Skeletal muscle tissue (tissue), 4 donors: ENCODE results near the gene B4GALT5. TPM values are rescaled to one million over a fixed set of nuclear protein-coding genes. Genes with fewer than 3 reads are reported as not detected.
"Not testable (repeated sequence)": the region's sequence is repeated elsewhere in the genome, so short reads cannot be mapped to it uniquely, and the experiment has no call there.

Experiments used
- H3K27ac ChIP-seq: one replicate; pipeline ENCODE4 v1.7.0; 2013; ENCODE audit warnings: mild to moderate bottlenecking, low read depth, low read length, inconsistent platforms
- H3K27me3 ChIP-seq, 3 donors: one replicate each; pipeline ENCODE4 v1.7.0; 2013; ENCODE audit warnings: low read length in 3 of 3; ENCODE audit not compliant: control insufficient read depth in 3 of 3, insufficient read depth in 3 of 3
- H3K36me3 ChIP-seq, 3 donors: one replicate each; pipeline ENCODE4 v1.7.0; 2013; ENCODE audit warnings: low read length in 3 of 3; ENCODE audit not compliant: control insufficient read depth in 3 of 3, insufficient read depth in 3 of 3
- H3K4me1 ChIP-seq, 3 donors: one replicate each; pipeline ENCODE4 v1.7.0; 2013; ENCODE audit warnings: low read length in 3 of 3, mild to moderate bottlenecking in 3 of 3; ENCODE audit not compliant: control insufficient read depth in 3 of 3, insufficient read depth in 3 of 3
- H3K4me3 ChIP-seq, 3 donors: one replicate each; pipeline ENCODE4 v1.7.0; 2013; ENCODE audit warnings: low read length in 3 of 3
- H3K9ac ChIP-seq, 3 donors: one replicate each; pipeline ENCODE4 v1.7.0; 2013; ENCODE audit warnings: low read length in 3 of 3, mild to moderate bottlenecking in 3 of 3, moderate library complexity in 2 of 3, low read depth in 1 of 3
- H3K9me3 ChIP-seq, 3 donors: one replicate each; pipeline ENCODE4 v1.7.0; 2013; ENCODE audit warnings: low read length in 3 of 3; ENCODE audit not compliant: control insufficient read depth in 3 of 3
- total RNA-seq: library from RNA; depleted of rRNA; stranded (reverse); fragments of >200 nt; gene quantifications from one replicate; pipeline ENCODE4 v1.2.3, GENCODE V29; 2014
- donor health status: Osteomylitis.

B4GALT5 gene
- total RNA-seq, 1 donor from 2014 or later, result 14.6 TPM

- H3K4me1 ChIP-seq, result peaks cover 32 to 55% (median 33%) of the 10 kb centered on the region in 3 donors
- no peaks in the 10 kb centered on the region for H3K27me3 ChIP-seq
- peaks cover 22 to 42% (median 32%) of the 10 kb centered on the region in 3 donors for H3K36me3 ChIP-seq
- H3K4me3 ChIP-seq, result no peak overlapping the region
- peak overlapping the region in 2 of 3 donors; percentile 15 to 47 for H3K9ac ChIP-seq
- no peaks in the 10 kb centered on the region for H3K9me3 ChIP-seq
- peak overlapping the region; percentile 26 for H3K27ac ChIP-seq
Measured at GRCh38 chr20:49635166-49635565, 78.5 kb downstream of the B4GALT5 start.

GRCh38 chr20:49634116-49634515, 79.6 kb downstream of the B4GALT5 start:
- no peak overlapping the region for H3K4me3 ChIP-seq
- H3K27ac ChIP-seq, result no peak overlapping the region
- H3K9me3 ChIP-seq, result no peaks in the 10 kb centered on the region
- H3K27me3 ChIP-seq, result no peaks in the 10 kb centered on the region
- H3K36me3 ChIP-seq, result peaks cover 13 to 32% (median 23%) of the 10 kb centered on the region in 3 donors
- no peak overlapping the region for H3K9ac ChIP-seq
- peaks cover 32 to 55% (median 33%) of the 10 kb centered on the region in 3 donors for H3K4me1 ChIP-seq

GRCh38 chr20:49633643-49634042, 80.0 kb downstream of the B4GALT5 start:
- peaks cover 13 to 30% (median 23%) of the 10 kb centered on the region in 3 donors for H3K36me3 ChIP-seq
- H3K9ac ChIP-seq, result no peak overlapping the region
- H3K27me3 ChIP-seq, result no peaks in the 10 kb centered on the region
- H3K4me1 ChIP-seq, result peaks cover 32 to 55% (median 33%) of the 10 kb centered on the region in 3 donors
- no peak overlapping the region for H3K27ac ChIP-seq
- no peak overlapping the region for H3K4me3 ChIP-seq
- no peaks in the 10 kb centered on the region for H3K9me3 ChIP-seq

GRCh38 chr20:49633023-49633422, 80.7 kb downstream of the B4GALT5 start:
- peaks cover 11 to 24% (median 19%) of the 10 kb centered on the region in 3 donors for H3K36me3 ChIP-seq

GRCh38 chr20:49631856-49632418, 81.7 kb downstream of the B4GALT5 start:
- H3K27ac ChIP-seq, result no peak overlapping the region
- peaks cover 32 to 51% (median 33%) of the 10 kb centered on the region in 3 donors for H3K4me1 ChIP-seq
- no peak overlapping the region for H3K9ac ChIP-seq
- peaks cover 11 to 20% (median 15%) of the 10 kb centered on the region in 3 donors for H3K36me3 ChIP-seq
- H3K4me3 ChIP-seq, result no peak overlapping the region
- no peaks in the 10 kb centered on the region for H3K9me3 ChIP-seq
- H3K27me3 ChIP-seq, result no peaks in the 10 kb centered on the region

More at GRCh38 chr20:49633023-49633422, 80.7 kb downstream of the B4GALT5 start:
- Histone ChIP-seq H3K27ac (no peak overlapping the region), H3K4me3 (no peak overlapping the region), H3K4me1 (peaks cover 32 to 55% (median 33%) of the 10 kb centered on the region in 3 donors), H3K9ac (no peak overlapping the region), H3K9me3 (no peaks in the 10 kb centered on the region), H3K27me3 (no peaks in the 10 kb centered on the region)

GRCh38 chr20:49631061-49631716, 82.5 kb downstream of the B4GALT5 start:
- H3K4me3 ChIP-seq, result no peak overlapping the region
- peak overlapping the region; percentile 75 for H3K27ac ChIP-seq
- H3K9me3 ChIP-seq, result no peaks in the 10 kb centered on the region
- no peaks in the 10 kb centered on the region for H3K27me3 ChIP-seq
- H3K36me3 ChIP-seq, result peaks cover 8 to 14% (median 11%) of the 10 kb centered on the region in 3 donors
- peak overlapping the region in 1 of 3 donors; percentile 33 for H3K9ac ChIP-seq
- peaks cover 24 to 43% (median 26%) of the 10 kb centered on the region in 3 donors for H3K4me1 ChIP-seq

- no peaks in the 10 kb centered on the region for H3K9me3 ChIP-seq
- peaks cover 2 to 7% (median 7%) of the 10 kb centered on the region in 3 donors for H3K36me3 ChIP-seq
- H3K9ac ChIP-seq, result peak overlapping the region in 1 of 3 donors; percentile 33
- H3K27me3 ChIP-seq, result no peaks in the 10 kb centered on the region
- H3K4me1 ChIP-seq, result peaks cover 18 to 36% (median 19%) of the 10 kb centered on the region in 3 donors
- H3K27ac ChIP-seq, result peak overlapping the region; percentile 75
- H3K4me3 ChIP-seq, result no peak overlapping the region
Measured at GRCh38 chr20:49630396-49630951, 83.2 kb downstream of the B4GALT5 start.

GRCh38 chr20:49629606-49630005, 84.1 kb downstream of the B4GALT5 start:
- no peak overlapping the region for H3K27ac ChIP-seq
- no peak overlapping the region for H3K9ac ChIP-seq
- peaks cover under 1 to 4% (median 2%) of the 10 kb centered on the region in 3 donors for H3K36me3 ChIP-seq
- H3K27me3 ChIP-seq, result no peaks in the 10 kb centered on the region
- H3K4me1 ChIP-seq, result peaks cover 15 to 29% (median 16%) of the 10 kb centered on the region in 3 donors
- H3K4me3 ChIP-seq, result no peak overlapping the region
- H3K9me3 ChIP-seq, result no peaks in the 10 kb centered on the region

GRCh38 chr20:49628280-49628679, 85.4 kb downstream of the B4GALT5 start:
- not testable (repeated sequence) for H3K27me3 ChIP-seq, H3K27ac ChIP-seq, H3K36me3 ChIP-seq, H3K9ac ChIP-seq, H3K9me3 ChIP-seq, H3K4me3 ChIP-seq
- H3K4me1 ChIP-seq, result peaks cover 11 to 21% (median 14%) of the 10 kb centered on the region in 3 donors

GRCh38 chr20:49627329-49627761, 86.3 kb downstream of the B4GALT5 start:
- no peaks in the 10 kb centered on the region for H3K36me3 ChIP-seq
- no peak overlapping the region for H3K4me3 ChIP-seq
- H3K9me3 ChIP-seq, result no peaks in the 10 kb centered on the region
- no peak overlapping the region for H3K27ac ChIP-seq
- peaks cover 11 to 18% (median 14%) of the 10 kb centered on the region in 3 donors for H3K4me1 ChIP-seq
- no peak overlapping the region for H3K9ac ChIP-seq
- no peaks in the 10 kb centered on the region for H3K27me3 ChIP-seq
